Activated CD4-positive, alpha-beta T cell treated with anti-CD3 and anti-CD28 coated beads for 4 hours (primary cell): ENCODE measurements around the gene THBS2.

ENCODE experiments used
- DNase-seq, 2 donors: peaks; one replicate each; pipeline ENCODE4 v3.0.0-alpha.2; 2020

THBS2 gene

DNA sequence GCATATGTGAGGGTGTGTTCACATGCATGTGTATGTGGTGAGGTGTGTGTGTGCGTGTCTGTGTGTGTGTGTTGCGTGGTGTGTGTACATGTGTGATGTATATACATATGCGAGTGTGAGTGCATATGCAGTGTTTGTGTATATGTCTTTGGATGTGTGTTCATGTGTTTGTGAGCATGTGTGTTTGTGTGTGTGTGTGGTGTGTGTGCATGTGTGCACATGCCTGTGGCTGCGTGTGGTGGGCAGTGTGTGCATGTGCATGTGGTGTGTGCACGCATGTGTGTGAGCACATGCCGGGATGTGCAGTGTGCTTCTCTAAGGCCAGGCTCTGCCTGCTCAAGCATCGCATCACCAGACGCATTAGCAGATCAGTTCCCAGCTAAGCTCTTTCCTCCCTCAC, 5.7 kb downstream of the THBS2 start:
- no peak for DNase-seq

DNA sequence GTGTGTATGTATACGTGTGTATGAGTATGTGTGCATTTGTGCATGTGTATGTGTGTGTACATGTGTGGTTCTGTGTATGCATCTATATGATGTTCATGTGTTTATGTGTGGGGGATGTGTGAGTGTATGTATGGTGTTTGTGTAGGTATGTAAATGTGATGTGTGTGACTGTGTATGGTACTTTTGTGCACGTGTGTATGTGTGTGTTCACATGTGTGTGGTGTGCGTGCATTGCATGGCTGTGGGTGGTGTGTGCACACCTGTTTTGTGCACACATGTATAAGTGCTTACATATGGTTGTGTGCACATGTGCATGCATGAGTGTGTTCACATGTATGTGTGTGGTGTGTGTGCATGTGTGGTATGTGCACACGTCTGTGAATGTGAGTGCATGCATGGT, 6.2 kb downstream of the THBS2 start:
- no peak for DNase-seq

DNA sequence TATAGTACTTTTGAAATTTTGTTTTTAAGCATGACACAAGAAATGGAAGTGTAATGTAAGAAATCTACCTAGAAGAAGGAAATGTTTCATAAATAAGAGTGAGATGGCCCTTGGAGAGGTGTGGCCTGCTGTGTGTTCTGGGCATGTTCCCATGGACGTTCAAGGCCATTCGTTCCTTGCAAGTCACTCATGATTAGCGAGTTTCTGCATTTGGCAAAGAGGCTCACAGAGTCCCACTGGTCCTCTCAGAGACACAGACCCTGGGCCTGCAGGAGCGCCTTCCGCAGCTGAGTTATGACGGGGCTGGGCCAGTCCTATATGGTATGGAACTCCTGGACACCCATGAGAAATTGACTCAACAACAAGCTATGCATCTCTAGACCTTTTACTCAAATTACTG, 7.2 kb downstream of the THBS2 start:
- no peak for DNase-seq

DNA sequence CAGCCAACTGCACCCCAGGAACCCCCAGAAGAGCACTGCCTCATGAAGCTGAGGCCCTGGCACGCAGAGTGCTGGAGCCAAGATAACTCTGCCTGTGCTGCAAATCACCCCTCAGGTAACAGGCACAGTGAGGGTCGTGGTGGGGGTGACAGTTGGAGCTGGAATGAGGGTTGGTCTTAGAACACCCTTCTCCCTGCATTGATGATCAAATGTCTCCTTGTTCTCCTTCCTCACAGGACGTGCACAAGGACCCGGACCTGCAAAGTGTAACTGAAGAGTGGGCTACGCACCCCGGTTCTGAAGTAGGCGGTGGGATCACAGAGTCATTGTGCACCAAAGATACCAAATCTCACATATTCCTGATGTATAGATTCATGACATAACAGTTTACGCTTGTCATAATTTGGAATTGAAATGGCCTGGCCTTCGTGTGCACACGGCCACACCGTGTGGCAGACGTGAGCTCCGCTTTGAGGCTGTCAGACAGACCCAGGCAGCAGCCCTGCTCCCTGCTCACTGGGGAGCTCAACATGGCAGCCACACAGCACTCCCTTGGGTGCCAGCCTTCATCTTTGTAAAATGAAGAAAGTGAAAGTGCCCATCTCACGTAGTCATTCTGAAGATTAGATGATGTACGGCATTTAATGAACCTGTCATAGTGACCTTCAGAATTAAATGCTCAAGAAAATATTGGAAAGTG, 8.8 kb downstream of the THBS2 start:
- no peak for DNase-seq

DNA sequence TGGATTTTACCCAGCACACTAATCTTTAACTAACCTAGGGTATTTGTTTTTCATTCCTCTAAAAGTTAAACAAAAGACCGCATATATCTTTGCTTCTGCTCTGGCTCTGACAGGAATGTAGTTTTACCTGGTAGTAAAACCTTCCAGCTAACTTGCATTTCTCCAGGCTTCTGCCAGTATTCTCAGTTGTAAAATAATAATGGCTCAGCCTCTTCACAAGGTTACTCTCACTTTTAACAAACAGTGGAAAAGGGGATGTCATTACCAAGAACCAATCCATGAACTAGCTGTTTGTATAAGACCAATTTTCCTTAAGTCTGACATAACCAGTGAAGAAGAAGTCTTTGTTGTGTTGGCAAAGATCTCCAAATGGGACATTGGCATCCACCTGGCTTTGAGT, 10.0 kb downstream of the THBS2 start:
- DNase-seq: no peak

DNA sequence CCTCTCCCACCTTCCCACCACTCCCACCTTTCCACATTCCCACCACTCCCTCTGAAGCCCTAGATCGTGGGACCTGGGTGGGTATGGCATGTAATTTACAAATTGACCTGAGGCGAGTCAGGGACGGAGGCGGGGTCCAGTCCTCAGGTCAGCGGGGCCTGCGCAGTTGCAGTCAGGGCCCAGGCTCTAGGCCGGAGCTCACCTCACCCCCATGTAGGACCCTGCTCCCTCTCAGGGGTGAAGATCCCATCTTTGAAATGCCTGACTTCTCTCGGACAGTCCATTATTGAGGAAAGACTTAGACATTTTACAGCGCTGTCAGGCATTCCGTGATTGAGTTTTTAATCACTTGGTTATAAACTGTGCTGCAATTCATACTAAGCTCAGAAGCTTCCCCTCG, 10.5 kb downstream of the THBS2 start:
- no peak for DNase-seq

DNA sequence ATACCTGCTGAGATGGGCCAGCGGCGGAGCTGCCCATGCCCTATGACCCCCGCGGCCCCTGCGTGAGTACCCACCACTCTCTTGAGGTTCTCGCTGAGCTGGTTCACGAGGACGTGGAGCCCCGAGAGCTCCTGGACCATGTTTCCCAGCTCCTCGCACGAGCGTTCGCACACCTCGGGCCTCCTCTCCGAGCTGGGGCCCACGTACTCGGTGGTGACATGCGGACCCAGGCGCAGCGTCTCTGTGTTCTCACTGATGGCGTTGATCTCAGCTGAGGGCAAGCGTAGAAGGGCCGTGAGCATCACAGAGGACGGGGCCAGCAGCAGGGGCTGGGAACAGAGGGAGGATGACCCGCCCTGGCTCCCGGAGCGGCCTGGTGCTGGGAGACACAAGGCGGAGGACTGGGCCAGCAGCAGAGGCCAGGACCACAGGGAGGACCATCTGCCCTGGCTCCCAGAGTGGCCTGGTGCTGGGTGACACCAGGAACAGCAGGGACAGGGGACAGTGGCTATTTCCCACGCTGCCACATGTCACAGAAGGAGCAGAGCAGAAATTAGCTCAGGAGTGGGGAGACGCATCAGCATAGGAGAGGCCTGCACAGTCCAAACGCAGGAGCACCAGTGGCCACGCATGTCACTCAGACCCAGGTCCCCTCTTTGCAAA, 11.8 kb downstream of the THBS2 start:
- DNase-seq: no peak

DNA sequence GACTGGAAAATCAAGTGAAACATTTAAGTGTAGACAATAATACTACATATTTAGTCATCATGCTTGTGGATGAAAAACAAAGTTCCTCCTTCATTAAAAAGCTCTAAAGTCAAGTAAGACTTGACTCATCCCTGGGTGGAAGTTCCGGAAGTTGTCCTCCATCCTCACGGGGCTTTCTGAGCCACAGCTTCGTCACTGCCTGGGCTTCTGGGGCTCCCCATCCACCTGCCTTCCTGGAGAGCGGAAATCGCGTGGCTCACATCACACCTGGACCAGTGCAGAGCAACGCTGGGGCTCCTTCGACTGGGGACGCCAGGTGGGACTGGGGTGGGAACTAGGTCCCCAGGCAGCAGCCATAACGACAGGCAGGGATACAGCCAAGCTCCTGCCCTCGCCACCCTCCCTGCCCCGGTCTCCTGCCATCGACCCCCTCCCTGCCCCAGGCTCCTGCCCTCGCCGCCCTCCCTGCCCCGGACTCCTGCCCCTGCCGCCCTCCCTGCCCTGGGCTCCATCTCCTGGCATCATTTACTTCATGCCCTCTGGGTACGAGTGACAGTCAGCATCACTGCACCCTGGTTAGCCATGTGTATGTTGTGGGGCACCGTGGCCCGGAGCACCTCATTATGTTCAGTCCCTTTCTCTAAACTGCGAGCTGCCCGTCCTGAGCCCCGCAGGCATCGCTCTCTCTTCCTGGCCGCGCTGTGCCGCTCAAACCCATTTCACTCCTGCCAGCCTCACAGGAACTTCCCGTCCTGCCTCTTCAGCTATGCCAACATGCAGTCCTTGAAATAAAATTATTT, 12.9 kb downstream of the THBS2 start:
- DNase-seq: no peak

DNA sequence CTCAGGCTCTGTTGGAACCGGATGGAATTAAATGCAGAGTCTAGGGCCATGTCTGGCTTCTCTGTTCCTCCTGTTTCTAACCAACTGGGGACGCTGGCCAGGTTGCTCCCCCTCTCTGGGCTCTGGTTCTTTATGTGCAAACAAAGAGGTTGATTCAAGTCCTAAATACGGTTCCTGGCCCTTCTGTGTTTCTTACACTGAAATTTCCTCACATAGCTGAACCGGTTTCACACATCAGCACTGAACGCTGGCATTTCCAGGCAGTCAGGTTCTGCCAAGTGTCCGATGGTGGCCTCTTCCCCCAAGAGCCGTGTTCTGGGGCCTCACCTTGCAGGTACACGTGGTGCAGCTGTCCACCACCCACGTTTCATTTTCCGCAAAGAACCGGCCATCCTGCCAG, 13.5 kb downstream of the THBS2 start:
- no peak for DNase-seq

DNA sequence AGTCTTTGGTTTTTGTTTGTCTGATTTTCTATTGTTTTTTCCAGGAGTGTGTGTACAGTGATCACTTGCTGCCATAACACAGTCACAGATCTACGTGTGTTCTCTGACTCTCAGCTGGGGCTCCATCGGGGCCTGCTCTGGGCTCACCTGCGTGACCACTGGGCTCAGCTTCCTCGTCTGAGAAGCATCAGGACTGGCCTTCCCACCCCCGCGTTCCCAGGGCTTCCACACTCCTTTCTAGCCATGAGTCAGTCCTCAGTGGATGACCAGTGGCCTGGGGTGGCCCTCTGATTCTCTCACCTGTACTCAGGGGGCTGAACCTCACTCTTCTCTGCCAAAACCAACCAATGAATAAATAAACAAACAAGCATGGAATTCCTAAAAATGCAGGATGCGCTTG, 14.5 kb downstream of the THBS2 start:
- DNase-seq: no peak

DNA sequence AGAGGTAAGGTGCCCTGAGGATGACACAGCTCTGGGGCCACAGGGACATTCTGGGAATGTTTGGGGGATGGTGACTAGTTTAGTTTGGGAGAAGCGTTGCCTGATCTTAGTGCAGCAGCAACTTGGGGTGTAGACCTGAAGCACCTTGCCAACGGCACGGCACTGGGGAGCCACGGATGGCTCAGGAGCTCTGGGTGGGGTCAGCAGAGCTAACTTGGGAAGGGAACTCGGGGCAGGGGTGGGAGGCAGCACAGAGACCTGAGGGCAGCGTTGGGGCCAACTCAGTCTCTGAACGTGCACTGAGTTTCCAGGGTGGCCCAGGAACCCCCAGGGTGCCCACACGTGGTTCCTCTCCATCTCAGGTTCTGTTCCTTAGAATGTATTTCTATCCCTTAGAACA, 14.9 kb downstream of the THBS2 start:
- no peak for DNase-seq

DNA sequence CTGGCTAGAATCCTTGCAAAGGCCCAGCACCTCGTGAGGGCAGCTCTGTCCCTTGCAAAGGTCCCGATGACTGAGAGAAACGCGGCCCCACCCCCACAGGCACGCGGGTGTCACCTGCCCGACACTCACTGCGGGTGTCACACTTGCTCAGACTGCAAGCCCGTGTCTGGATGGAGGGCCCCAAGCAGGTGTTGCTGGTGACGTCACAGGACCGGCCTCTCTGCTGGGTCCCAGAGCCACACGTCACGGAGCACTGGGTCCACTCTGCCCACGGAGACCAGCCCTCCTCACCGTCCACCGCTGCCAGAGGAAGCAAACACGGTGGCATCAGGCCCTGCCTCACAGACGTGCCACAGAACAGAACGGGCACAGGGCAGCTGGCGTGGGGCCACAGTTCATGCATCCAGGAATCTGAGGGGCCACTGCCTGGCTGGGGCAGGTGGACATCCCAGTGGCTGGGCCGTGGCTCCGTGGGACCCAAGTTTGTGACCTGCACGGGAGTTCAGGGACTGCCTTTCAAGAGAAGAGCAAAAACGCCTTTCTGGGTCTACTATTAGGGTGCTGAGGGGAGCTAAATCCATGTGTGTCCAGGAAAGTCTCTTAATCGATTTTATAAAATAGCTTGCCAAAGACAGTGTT, 16.0 kb downstream of the THBS2 start:
- DNase-seq: no peak

DNA sequence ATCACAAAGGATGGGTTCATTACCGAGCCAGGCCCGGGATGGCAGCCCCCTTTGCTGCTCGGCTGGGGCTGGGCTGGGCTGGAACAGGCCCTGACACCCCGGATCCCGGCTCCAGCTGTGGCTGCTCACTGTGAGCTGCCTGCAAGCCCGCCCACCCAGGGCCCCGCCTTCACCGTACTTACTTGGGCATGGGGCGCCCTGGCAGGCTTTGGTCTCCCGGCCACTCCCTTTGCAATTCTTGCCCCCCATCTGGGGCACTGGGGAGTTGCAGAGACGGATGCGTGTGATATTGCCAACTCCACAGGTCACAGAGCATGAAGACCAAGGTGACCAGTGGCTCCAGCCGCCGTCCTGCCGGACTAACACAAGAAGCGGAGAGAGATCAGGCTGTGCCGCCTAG, 16.7 kb downstream of the THBS2 start:
- no peak for DNase-seq

DNA sequence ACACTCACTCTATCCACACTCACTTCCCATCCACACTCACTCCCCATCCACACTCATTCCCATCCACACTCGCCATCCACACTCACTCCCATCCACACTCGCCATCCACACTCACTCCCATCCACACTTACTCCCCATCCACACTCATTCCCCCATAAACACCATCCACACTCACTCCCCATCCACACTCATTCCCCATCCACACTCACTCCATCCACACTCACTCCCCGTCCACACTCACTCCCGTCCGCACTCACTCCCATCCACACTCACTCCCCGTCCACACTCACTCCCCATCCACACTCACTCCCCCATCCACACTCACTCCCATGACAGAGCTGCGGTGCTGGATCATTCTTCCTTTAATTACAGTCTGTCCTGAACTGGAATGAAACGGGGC, 17.1 kb downstream of the THBS2 start:
- DNase-seq: no peak

DNA sequence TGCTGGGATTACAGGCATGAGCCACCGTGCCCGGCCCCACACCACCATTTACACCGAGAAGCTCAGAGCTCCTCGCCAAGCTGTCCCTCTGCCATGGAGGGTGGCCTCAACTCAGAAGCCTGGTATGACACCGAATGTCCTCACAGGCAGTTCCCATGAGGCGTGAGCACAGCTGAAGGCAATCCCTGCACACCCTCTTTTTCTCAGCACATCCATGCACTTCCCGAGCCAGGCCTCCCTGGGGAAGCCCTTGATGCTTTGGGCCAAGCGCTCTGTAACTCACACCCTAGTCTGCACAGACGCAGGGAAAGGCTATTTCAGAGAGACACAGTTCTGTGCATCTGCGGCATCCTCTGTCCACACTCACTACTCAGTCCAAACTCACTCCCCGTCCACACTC, 18.4 kb downstream of the THBS2 start:
- DNase-seq: no peak

DNA sequence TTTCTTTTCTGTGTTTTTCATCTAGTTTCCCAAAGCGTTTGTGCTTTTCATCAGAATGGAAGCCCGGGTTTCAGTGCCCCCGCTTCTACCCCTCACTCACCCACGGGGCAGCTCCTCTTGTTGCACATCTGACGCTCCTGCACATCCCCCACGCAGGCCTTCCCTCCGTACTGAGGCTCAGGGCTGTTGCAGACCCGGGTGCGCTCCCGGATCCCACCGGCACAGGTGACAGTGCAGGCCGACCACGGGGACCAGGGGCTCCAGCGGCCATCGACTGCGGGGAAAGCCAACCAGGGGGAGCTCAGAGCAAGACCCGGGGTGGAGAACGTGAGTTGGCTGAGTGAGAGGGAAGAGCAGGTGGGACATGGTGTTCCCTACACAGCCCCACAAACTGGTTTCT, 19.0 kb downstream of the THBS2 start:
- no peak for DNase-seq

DNA sequence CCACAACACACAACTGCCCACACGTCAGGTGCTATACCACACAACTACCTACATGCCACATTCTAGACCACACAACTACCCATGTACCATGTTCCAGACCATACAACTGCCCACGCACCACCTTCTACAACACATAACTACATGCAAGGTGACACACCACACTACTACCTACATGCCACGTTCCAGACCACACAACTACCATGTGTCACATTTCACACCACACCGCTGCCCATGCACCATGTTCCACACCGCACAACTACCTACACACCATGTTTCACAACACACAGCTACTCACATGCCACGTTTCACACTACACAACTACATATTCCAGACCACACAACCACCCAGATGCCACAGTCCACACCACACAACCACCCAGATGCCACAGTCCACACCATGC, 19.8 kb downstream of the THBS2 start:
- no peak for DNase-seq

DNA sequence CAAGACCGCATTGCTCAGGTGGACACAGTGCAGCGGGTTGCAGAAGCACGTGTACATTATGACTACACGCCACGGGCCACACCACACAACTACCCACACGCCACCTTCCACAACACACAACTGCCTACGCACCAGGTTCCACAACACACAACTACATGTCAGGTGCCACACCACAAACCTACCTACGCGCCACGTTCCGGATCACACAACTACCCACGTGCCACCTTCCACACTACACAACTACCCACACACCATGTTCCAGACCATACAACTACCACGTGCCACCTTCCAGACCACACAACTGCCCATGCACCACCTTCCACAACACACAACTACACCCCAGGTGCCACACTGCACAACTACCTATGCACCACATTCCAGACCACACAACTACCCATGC, 20.5 kb downstream of the THBS2 start:
- no peak for DNase-seq

DNA sequence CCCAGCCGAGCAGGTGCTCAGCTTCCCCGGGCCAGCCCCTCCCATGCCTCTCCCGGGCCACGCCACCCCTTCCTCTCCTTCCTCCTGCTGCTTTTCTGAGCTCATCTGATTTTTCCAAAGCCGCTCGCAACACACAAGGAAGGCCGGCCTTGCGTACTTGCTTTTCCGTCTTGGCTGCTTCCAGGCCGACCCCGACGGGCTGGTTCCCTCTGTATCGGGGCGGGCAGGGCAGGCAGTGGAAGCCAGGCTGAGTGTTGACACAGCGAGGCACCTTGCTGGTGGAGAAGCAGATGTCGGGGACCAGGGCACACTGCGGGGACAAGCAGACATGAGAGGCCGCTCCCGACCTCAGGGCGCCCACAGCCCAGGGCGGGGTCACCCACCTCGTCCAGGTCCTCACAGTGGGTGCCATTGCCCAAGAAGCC, 21.1 kb downstream of the THBS2 start:
- DNase-seq: no peak

DNA sequence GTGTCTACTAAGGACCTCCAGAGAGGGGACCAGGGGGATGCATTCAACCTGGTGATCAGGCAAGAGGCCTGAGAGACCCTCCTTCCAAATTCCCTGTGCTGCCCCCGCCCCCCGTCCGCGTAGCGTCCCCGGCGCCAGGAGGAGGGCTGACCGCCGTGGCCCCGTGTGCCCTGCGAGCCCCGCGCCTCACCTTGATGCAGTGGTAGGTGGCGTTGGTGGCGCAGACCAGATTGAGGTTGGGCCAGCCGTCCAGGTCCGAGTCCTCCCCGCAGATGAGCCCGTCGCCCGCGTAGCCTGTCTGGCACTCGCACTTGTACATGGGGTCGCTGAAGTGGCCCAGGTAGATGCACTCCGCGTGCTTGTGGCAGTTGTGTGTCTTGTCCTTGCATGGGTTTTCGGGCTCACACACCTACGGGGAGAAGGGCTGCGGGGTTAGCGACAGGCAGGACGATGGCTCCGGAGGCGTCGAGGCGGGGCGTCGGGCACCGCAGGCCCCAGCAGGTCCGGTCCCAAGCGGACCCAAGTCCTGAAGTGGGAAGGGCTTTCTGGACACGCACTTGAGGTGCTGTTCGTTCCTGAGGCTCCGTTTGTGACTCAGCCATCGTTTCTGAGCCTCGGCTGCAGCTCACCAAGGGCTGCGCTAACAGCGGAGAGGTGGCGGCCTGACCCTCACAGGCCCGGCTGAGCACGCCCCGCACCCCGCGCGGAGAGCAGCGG, 21.7 kb downstream of the THBS2 start:
- DNase-seq: no peak

DNA sequence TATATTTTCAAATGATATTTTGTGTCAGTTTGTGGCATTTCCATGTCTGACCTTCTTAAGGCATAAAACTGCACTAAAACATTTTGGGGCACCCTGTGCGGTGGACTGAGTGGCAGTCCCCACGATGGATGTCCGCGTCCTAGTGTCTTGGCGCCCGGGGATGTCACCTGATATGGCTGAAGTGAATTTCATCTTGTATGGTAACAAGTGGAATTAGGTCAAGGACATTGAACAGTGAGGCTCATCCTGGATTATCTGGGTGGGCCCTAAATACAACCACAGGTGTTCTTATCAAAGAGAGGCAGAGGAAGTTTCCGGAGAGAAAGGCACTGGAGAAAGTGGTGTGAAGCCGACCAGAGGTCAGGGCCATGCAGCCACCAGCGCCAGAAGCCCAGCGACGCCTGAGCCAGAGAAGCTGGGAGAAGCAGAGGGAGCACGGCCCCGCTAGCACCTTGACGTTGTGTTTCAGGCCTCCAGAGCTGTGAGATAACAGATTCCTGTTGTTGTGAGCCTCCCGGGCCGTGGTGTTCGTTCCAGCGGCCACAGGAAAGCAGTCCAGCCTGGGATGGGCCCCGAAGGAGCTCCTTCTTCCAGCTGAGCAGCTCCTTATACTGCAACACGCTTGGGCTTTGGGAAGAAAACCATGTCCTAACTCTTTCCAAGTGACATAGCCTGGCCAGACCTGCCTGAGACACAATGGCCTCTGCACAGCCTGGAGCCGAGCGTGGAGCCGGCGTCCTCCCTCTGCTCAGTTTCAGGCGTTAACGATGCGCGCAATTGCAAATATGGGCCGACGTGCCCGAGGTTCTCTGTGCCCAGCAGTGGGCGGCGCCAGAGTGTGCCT, 22.5 kb downstream of the THBS2 start:
- no peak for DNase-seq

DNA sequence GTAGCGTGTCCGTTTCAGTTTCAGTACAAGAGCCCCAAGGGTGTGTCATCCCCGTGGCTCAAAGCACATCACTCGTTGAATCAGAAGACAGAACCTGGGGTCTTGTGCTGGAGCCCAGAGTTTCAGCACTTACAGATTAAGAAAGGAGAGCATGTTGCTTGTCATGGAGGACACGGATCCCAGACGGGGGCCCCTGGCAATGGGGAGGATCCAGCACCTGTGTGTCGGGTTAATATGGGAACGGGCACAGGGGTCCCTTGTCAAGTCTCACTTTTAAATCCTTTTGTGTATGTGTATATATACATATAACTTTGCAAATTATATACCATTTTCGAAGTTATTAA, 23.4 kb downstream of the THBS2 start:
- no peak for DNase-seq
